Central memory CD8-positive, alpha-beta T cell (primary cell): ENCODE data around the gene FAM81A.
"Not testable (repeated sequence)": the region's sequence is repeated elsewhere in the genome, so short reads cannot be mapped to it uniquely, and the experiment has no call there.

Experiments used
- ATAC-seq: fragments of 150-1000 bp; cut with Tn5 transposase; replicated peaks from 2 replicates; pipeline ENCODE4 v1.10.0; 2022; ENCODE audit warnings: mild to moderate bottlenecking, moderate FRiP score, moderate number of reproducible peaks; ENCODE audit not compliant: poor library complexity, severe bottlenecking; ENCODE audit errors: extremely low read depth
- DNase-seq, 2 donors: peaks; one replicate each; pipeline ENCODE4 v3.0.0; 2021; ENCODE audit warnings: low spot score in 2 of 2
- H3K27ac Mint-ChIP-seq: one replicate; pipeline ENCODE4 v1.8.0; 2022; ENCODE audit warnings: low read depth, mild to moderate bottlenecking, moderate library complexity, mixed read lengths
- H3K27me3 Mint-ChIP-seq: one replicate; pipeline ENCODE4 v1.8.0; 2022; ENCODE audit warnings: mixed read lengths
- H3K36me3 Mint-ChIP-seq: one replicate; pipeline ENCODE4 v1.8.0; 2022; ENCODE audit warnings: mild to moderate bottlenecking, moderate library complexity, mixed read lengths; ENCODE audit not compliant: insufficient read depth
- H3K4me1 Mint-ChIP-seq: one replicate; pipeline ENCODE4 v1.8.0; 2022; ENCODE audit warnings: mixed read lengths
- H3K4me3 Mint-ChIP-seq: one replicate; pipeline ENCODE4 v1.8.0; 2022; ENCODE audit warnings: mild to moderate bottlenecking, moderate library complexity, mixed read lengths
- H3K9me3 Mint-ChIP-seq: one replicate; pipeline ENCODE4 v1.8.0; 2022; ENCODE audit warnings: mixed read lengths

FAM81A gene

GRCh38 chr15:59519329-59519728 is 81.3 kb downstream of the FAM81A start:
- no peaks in the 10 kb centered on the region for H3K9me3 Mint-ChIP-seq
- no peak overlapping the region for H3K27ac Mint-ChIP-seq
- no peaks in the 10 kb centered on the region for H3K27me3 Mint-ChIP-seq
- DNase-seq (no peak), ATAC-seq (no peak)
- H3K4me1 Mint-ChIP-seq, result peaks cover 15% of the 10 kb centered on the region
- H3K36me3 Mint-ChIP-seq, result peaks cover 3% of the 10 kb centered on the region
- H3K4me3 Mint-ChIP-seq, result no peak overlapping the region

DNA sequence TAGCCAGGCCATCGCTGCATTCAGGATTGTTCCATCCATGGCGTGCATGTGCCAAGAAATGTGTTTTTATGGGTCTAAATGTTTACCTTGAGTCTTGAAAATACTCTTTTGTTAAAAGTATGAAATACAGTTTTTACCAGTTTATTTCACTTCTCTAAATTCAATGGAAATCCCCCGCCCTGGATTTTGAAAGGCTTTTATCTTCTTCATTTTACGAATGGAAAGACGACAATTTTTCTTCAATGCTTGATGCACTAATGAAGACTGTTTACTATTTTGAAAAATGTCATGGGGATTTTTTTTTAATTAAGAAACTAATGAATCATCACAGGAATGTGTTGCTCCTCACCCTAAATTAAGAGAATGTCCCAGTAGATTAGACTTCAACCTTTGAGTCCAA is 83.5 kb downstream of the FAM81A start:
- Mint-ChIP-seq H3K27me3 (no peaks in the 10 kb centered on the region), H3K36me3 (peaks cover 2% of the 10 kb centered on the region), H3K9me3 (no peaks in the 10 kb centered on the region), H3K27ac (no peak overlapping the region), H3K4me3 (no peak overlapping the region), H3K4me1 (peaks cover 21% of the 10 kb centered on the region)
- DNase-seq (no peak), ATAC-seq (no peak)

- H3K4me3 Mint-ChIP-seq, result peak overlapping the region; percentile 40
- H3K36me3 Mint-ChIP-seq, result peaks cover 2% of the 10 kb centered on the region
- H3K27me3 Mint-ChIP-seq, result no peaks in the 10 kb centered on the region
- H3K9me3 Mint-ChIP-seq, result no peaks in the 10 kb centered on the region
- ATAC-seq (peak; percentile 64), DNase-seq (peak; percentile 18 to 24)
- no peak overlapping the region for H3K27ac Mint-ChIP-seq
- peaks cover 21% of the 10 kb centered on the region for H3K4me1 Mint-ChIP-seq
Observed at GRCh38 chr15:59522988-59523461, 85.0 kb downstream of the FAM81A start.

- Mint-ChIP-seq H3K27me3 (no peaks in the 10 kb centered on the region), H3K27ac (no peak overlapping the region), H3K36me3 (peaks cover 2% of the 10 kb centered on the region), H3K4me3 (peak overlapping the region; percentile 10), H3K9me3 (no peaks in the 10 kb centered on the region), H3K4me1 (peaks cover 23% of the 10 kb centered on the region)
- ATAC-seq (no peak), DNase-seq (no peak)
Observed at GRCh38 chr15:59523702-59524101, 85.7 kb downstream of the FAM81A start.

- ATAC-seq (peak; percentile 37), DNase-seq (no peak)
- Mint-ChIP-seq H3K9me3 (no peaks in the 10 kb centered on the region), H3K4me3 (peak overlapping the region; percentile 10), H3K27ac (no peak overlapping the region), H3K4me1 (peaks cover 26% of the 10 kb centered on the region), H3K27me3 (no peaks in the 10 kb centered on the region), H3K36me3 (peaks cover 2% of the 10 kb centered on the region)
Observed at GRCh38 chr15:59524331-59524731, 86.3 kb downstream of the FAM81A start.

DNA sequence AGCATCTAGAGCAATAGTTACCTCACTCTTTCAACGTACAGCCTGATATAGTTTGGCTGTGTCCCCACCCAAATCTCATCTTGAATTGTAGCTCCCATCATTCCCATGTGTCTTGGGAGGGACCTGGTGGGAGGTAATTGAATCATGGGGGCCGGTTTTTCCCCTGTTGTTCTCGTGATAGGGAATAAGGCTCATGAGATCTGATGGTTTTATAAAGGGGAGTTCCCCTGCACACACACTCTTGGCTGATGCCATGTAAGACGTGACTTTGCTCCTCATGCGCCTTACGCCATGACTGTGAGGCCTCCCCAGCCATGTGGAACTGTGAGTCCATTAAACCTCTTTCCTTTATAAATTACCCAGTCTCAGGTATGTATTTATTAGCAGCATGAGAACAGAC is 88.5 kb downstream of the FAM81A start:
- H3K27ac Mint-ChIP-seq, H3K36me3 Mint-ChIP-seq, H3K4me3 Mint-ChIP-seq, ATAC-seq, H3K27me3 Mint-ChIP-seq, H3K9me3 Mint-ChIP-seq, DNase-seq: not testable (repeated sequence)
- peaks cover 26% of the 10 kb centered on the region for H3K4me1 Mint-ChIP-seq

DNA sequence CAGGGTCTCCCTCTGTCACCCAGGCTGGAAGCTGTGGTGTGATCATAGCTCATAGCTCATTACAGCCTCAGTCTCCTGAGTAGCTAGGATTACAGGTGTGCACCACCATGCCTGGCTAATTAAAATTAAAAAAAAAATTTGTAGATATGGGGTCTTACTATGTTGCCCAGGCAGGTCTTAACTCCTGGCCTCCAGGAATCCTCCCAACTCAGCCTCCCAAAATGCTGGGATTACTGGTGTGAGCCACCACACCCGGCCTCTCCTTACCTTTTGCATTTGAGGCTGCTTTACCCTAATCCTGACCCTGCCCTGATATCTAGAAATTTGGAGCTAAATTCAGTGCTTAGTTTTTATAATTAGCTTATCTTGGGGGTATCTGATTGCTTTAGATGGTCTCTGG is 90.4 kb downstream of the FAM81A start:
- ATAC-seq, result no peak
- Mint-ChIP-seq H3K4me3 (no peak overlapping the region), H3K27ac (no peak overlapping the region), H3K4me1 (peaks cover 24% of the 10 kb centered on the region), H3K36me3 (peaks cover 1% of the 10 kb centered on the region), H3K27me3 (peaks cover 25% of the 10 kb centered on the region), H3K9me3 (no peaks in the 10 kb centered on the region)
- no peak for DNase-seq

- Mint-ChIP-seq H3K36me3 (peaks cover 1% of the 10 kb centered on the region), H3K9me3 (no peaks in the 10 kb centered on the region), H3K4me3 (no peak overlapping the region), H3K4me1 (peaks cover 18% of the 10 kb centered on the region), H3K27ac (no peak overlapping the region), H3K27me3 (peaks cover 25% of the 10 kb centered on the region)
- ATAC-seq (peak; percentile 75), DNase-seq (peak; percentile 36 to 47)
Observed at GRCh38 chr15:59528961-59529402, 91.0 kb downstream of the FAM81A start.

DNA sequence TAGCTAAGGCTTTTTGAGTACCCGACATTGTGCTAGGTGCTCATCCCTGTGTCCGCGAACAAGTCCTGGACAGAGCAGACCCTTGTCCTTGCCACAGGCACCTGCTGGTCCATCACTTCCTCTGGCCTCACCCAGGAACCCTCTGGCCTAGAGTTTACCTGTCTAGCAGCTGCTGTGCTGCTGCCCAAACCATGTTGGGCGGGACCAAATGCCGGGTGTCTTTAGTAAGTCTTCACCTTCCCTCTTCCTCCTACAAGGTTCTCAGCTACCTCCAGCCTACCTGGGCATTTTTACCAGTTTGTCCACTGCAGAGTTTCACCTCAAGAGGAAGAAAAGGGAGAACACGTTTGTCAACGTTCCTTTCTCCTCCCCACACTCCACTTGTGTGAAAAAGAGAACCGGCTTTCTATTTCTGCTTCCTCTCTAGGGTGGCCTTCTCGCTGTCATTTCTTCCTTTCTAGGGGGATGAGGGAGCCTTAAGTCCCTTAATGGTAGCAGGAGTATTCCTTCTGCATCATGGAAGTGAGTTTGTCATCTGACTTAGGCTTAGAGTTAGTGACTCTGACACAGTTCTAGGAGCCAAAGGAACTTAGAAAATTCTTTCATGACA is 93.2 kb downstream of the FAM81A start:
- Mint-ChIP-seq H3K9me3 (no peaks in the 10 kb centered on the region), H3K27ac (no peak overlapping the region), H3K36me3 (peaks cover 1% of the 10 kb centered on the region), H3K4me1 (peaks cover 9% of the 10 kb centered on the region), H3K4me3 (no peak overlapping the region), H3K27me3 (peaks cover 46% of the 10 kb centered on the region)
- no peak for ATAC-seq
- DNase-seq, result no peak

- H3K4me3 Mint-ChIP-seq, result no peak overlapping the region
- ATAC-seq, result no peak
- H3K9me3 Mint-ChIP-seq, result no peaks in the 10 kb centered on the region
- DNase-seq, result no peak
- peaks cover 9% of the 10 kb centered on the region for H3K4me1 Mint-ChIP-seq
- peaks cover 50% of the 10 kb centered on the region for H3K27me3 Mint-ChIP-seq
- H3K36me3 Mint-ChIP-seq, result peaks cover 1% of the 10 kb centered on the region
- H3K27ac Mint-ChIP-seq, result no peak overlapping the region
Observed at GRCh38 chr15:59532770-59533379, 94.9 kb downstream of the FAM81A start.

GRCh38 chr15:59536553-59536952 is 98.6 kb downstream of the FAM81A start:
- Mint-ChIP-seq H3K4me1 (peaks cover 5% of the 10 kb centered on the region), H3K36me3 (no peaks in the 10 kb centered on the region), H3K4me3 (no peak overlapping the region), H3K27me3 (peaks cover 41% of the 10 kb centered on the region), H3K9me3 (no peaks in the 10 kb centered on the region), H3K27ac (no peak overlapping the region)
- no peak for DNase-seq
- no peak for ATAC-seq

DNA sequence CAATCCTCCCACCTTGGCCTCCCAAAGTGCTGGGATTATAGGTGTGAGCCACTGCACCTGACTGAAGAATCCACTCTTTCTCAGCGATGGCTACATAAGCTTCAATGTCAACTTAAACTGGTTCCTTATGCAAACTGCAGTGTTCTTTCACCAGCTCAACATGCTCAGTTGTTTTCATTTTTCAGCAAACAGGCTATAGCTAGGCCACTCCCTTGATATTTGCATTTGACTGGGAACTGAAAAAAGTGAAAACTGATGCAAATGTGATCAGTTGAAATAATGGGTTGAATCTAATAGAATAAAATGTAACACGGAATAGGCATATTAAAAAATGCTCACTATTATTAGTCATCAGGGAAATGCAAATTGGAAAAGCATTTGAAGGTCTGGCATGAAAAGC is 99.4 kb downstream of the FAM81A start:
- Mint-ChIP-seq H3K36me3 (no peaks in the 10 kb centered on the region), H3K4me3 (no peak overlapping the region)
- no peak for ATAC-seq

GRCh38 chr15:59538494-59538893 is 100.5 kb downstream of the FAM81A start:
- Mint-ChIP-seq H3K36me3 (no peaks in the 10 kb centered on the region), H3K27me3 (peaks cover 33% of the 10 kb centered on the region), H3K4me1 (no peaks in the 10 kb centered on the region), H3K9me3 (no peaks in the 10 kb centered on the region), H3K4me3 (no peak overlapping the region), H3K27ac (no peak overlapping the region)
- ATAC-seq (no peak), DNase-seq (no peak)

More for the DNA sequence above, 99.4 kb downstream of the FAM81A start:
- Mint-ChIP-seq H3K4me1 (peaks cover 5% of the 10 kb centered on the region), H3K27ac (no peak overlapping the region), H3K27me3 (peaks cover 32% of the 10 kb centered on the region), H3K9me3 (no peaks in the 10 kb centered on the region)
- DNase-seq, result no peak
